GM18526 (cell line): ENCODE data around the gene PARD3.

ENCODE experiments used
- POLR2A ChIP-seq: IDR thresholded peaks from 3 replicates; pipeline ENCODE4 v1.6.1; 2011; ENCODE audit not compliant: insufficient read length; ENCODE audit errors: extremely low read depth

Gene PARD3

GRCh38 chr10:34428501-34428900 lies 386.6 kb downstream of the PARD3 start:
- no peak for TF ChIP-seq POLR2A

DNA sequence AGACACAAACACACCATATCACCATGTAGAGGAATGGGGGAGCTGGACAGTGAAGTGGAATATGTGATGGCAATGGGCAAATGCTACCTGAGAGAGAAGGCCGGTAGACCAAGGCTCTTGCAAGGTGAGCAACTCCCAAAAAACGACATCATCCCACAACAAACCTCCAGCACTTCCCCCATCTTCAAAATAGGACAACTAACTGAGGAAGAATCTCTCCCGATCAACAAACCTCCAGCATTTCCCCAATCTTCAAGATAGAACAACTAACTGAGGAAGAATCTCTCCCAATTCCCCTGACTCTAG lies 387.2 kb downstream of the PARD3 start:
- no peak for TF ChIP-seq POLR2A

GRCh38 chr10:34426041-34426440 lies 389.1 kb downstream of the PARD3 start:
- TF ChIP-seq POLR2A = no peak

GRCh38 chr10:34423673-34424625 lies 391.1 kb downstream of the PARD3 start:
- no peak for TF ChIP-seq POLR2A

DNA sequence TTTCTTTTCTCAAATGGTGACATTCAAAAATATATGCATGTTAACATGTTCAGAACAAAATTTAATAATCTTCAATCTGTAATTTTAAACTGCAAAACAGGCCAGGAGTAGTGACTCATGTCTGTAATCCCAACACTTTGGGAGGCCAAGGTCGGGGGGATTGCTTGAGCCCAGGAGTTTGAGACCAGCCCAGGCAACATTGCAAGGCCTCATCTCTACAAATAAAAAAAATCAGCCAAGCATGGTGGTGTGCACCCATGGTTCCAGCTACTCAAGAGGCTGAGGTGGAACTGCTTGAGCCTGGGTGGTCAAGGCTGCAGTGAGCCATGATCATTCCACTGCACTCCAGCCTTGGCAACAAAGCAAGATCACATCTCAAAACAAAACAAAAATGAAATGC lies 394.3 kb downstream of the PARD3 start:
- no peak for TF ChIP-seq POLR2A

- TF ChIP-seq POLR2A = no peak
Observed at GRCh38 chr10:34420273-34420672, 394.8 kb downstream of the PARD3 start.

DNA sequence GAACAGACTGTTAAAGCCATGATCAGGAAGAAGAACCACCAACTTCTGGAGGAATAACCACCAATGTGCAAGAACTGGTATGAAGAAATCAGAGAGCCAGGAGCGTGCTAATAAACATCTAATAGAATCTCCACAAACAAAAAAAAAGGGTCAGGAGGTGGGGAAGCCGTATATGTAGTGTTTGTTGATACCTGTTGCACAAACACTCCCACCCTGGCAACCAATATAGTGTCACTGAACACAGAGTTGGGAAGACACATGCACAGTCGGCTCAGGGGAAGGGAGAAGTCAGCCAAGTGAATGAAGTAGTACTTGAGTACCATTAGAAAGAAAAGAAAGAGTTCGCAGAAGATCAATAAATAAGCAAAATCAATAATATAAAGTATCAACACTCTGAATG lies 400.1 kb downstream of the PARD3 start:
- TF ChIP-seq POLR2A = no peak

- TF ChIP-seq POLR2A = no peak
Observed at GRCh38 chr10:34413756-34414587, 401.1 kb downstream of the PARD3 start.

DNA sequence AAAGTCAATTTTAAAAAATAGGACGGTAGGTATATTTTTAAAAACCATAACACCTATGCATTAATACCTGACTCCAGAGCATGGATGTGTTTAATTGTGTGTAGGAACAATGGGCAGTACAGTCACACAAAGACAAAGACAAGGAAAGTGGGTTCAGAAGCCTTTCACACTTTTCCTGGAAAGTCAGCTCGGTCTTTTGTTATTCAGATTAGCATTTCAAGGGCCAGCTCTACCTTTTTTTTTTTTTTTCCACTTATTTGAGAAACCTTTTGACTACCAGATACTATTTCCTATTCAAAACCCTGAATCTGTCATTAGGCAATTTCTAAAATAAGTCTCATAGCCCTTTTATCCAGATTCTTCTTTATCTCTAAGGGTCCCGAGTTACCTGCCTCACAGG lies 401.9 kb downstream of the PARD3 start:
- no peak for TF ChIP-seq POLR2A

GRCh38 chr10:34408956-34409355 lies 406.1 kb downstream of the PARD3 start:
- no peak for TF ChIP-seq POLR2A

GRCh38 chr10:34408381-34408780 lies 406.7 kb downstream of the PARD3 start:
- TF ChIP-seq POLR2A = no peak

- no peak for TF ChIP-seq POLR2A
Observed at GRCh38 chr10:34407324-34407805, 407.7 kb downstream of the PARD3 start.

DNA sequence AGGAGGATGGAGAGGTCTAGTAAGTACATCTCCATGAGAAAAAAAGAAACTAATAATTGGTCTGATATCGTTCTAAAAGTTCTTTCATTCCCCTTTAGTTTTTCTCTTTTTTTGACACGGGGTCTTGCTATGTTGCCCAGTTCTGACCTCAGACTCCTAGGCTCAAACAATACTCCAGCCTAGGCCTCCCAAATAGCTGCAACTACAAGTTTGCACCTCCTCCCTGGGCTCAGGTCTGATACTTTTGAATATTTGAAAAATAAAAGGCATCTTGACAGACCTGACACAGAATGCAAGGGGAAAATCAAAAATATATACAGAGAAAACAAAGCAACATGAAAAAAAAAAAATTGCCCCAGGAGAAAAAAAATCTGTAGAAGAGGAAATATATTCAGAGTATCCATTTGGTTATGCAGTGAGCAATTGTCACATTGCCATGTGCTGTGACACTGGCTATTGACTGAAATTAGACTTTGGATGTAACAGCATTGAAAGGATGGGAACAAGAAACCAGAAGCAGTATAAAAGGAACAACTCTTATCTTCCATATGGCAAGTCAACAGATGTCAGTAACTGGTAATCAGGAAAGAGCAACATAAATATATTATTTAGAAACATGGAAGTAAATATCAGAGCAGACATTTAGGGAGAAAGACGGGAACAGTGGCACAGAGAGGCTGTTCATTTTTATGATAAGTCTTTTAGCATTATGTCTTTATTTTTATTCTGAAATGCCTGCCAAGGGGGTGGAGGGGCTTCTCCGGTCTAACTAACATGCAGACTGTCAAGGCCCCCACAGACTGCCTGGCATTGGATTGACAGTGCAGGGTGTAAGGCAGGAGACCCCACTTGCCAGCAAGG lies 408.4 kb downstream of the PARD3 start:
- TF ChIP-seq POLR2A = no peak

DNA sequence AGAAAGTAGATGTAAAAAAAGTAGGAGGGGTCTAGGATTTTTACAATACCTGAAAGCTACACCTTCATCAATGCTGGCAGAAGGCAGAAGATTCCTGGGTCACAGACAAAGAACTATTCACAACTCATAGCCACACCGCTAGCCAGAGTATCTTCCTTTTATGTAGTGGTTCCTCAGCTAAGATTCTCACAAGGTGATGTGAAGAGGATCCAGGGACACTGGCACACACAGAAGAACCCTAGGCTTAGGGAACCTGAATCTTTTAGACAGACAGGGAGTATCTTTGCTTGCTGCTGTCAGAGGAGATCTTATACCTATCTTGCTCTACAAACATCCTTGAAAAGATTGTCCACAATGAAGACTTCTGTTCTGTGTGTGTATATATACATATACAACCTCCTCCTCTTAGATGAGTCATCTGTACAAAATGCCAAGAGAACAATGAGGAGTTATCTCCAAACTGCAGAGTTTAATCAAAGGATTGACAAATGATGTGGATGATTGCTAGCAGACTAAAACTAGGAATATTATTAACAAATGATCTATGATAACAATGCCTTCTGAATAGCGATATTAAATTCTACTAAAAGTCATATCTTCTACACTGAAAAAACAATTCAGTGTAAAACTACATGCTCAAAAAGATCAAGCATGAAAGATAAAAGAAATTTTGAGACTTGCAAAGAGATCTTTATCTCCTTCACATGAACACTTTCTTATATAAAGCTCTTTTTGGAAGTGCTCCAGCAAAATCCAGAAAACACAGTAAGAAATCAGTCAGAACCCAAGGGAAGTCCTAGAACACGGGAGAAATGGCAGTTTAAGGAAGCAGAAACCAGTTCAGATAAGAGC lies 409.3 kb downstream of the PARD3 start:
- no peak for TF ChIP-seq POLR2A
